Liver (tissue), 9 donors: ENCODE results near the gene SIX1. TPM values are rescaled to one million over a fixed set of nuclear protein-coding genes. Genes with fewer than 3 reads are reported as not detected.

Experiments
- DNase-seq: peaks from one replicate; pipeline ENCODE4 v3.0.0-alpha.2; 2017; ENCODE audit warnings: low spot score
- H3K27ac ChIP-seq, 2 donors: one replicate each; pipeline ENCODE4 v1.7.0; 2013; ENCODE audit warnings: inconsistent platforms in 2 of 2, low read length in 2 of 2, control low read depth in 1 of 2, low read depth in 1 of 2, mild to moderate bottlenecking in 1 of 2
- H3K27me3 ChIP-seq, 4 donors: one replicate each; pipeline versions ENCODE4 v1.6.1 to v1.7.0; 2013; ENCODE audit warnings: low read length in 3 of 4, inconsistent platforms in 1 of 4, mild to moderate bottlenecking in 1 of 4, moderate library complexity in 1 of 4; ENCODE audit not compliant: control insufficient read depth in 4 of 4, insufficient read depth in 4 of 4
- H3K36me3 ChIP-seq, 4 donors: one replicate each; pipeline versions ENCODE4 v1.6.1 to v1.7.0; 2013; ENCODE audit warnings: low read length in 3 of 4, mild to moderate bottlenecking in 3 of 4, low read depth in 1 of 4, moderate library complexity in 1 of 4; ENCODE audit not compliant: control insufficient read depth in 4 of 4, insufficient read depth in 3 of 4
- H3K4me1 ChIP-seq, 4 donors: one replicate each; pipeline versions ENCODE4 v1.6.1 to v1.7.0; 2013; ENCODE audit warnings: low read length in 3 of 4, mild to moderate bottlenecking in 3 of 4, moderate library complexity in 1 of 4; ENCODE audit not compliant: control insufficient read depth in 4 of 4, insufficient read depth in 4 of 4
- H3K4me3 ChIP-seq, 3 donors: one replicate each; pipeline versions ENCODE4 v1.6.1 to v1.7.0; 2013; ENCODE audit warnings: low read length in 3 of 3, control low read depth in 1 of 3, low read depth in 1 of 3, mild to moderate bottlenecking in 1 of 3
- H3K9ac ChIP-seq, 2 donors: one replicate each; pipeline ENCODE4 v1.7.0; 2013; ENCODE audit warnings: low read length in 2 of 2, mild to moderate bottlenecking in 2 of 2, moderate library complexity in 2 of 2, control low read depth in 1 of 2, low read depth in 1 of 2
- H3K9me3 ChIP-seq, 4 donors: one replicate each; pipeline versions ENCODE4 v1.6.1 to v1.7.0; 2013; ENCODE audit warnings: low read length in 3 of 4; ENCODE audit not compliant: control insufficient read depth in 4 of 4
- ATF3 ChIP-seq: IDR thresholded peaks from 2 replicates; pipeline ENCODE4 v1.6.1; 2016; ENCODE audit warnings: antibody characterized with exemption
- CTCF ChIP-seq: fragments of 150-350 bp; IDR thresholded peaks from 2 replicates; pipeline ENCODE4 v1.5.1; 2017; ENCODE audit warnings: improper control_type of control experiment, low read depth, low read length; ENCODE audit not compliant: missing input control
- EGR1 ChIP-seq, 2 donors: IDR thresholded peaks; 2 replicates each; pipeline ENCODE4 v1.6.1; 2016 to 2018; ENCODE audit warnings: antibody characterized with exemption in 2 of 2, low read depth in 2 of 2
- FOXA1 ChIP-seq: IDR thresholded peaks from 2 replicates; pipeline ENCODE4 v1.6.1; 2016; ENCODE audit warnings: antibody characterized with exemption
- FOXA2 ChIP-seq: IDR thresholded peaks from 2 replicates; pipeline ENCODE4 v1.6.1; 2016; ENCODE audit warnings: antibody characterized with exemption
- GABPA ChIP-seq, 2 donors: IDR thresholded peaks in 1 of 2; conservative IDR thresholded peaks in 1 of 2; 2 replicates each; pipeline ENCODE4 v1.6.1; 2016; ENCODE audit warnings: antibody characterized with exemption in 2 of 2, mild to moderate bottlenecking in 1 of 2, moderate library complexity in 1 of 2
- HNF4A ChIP-seq, 2 donors: conservative IDR thresholded peaks; 2 replicates each; pipeline ENCODE4 v1.6.1; 2016; ENCODE audit warnings: antibody characterized with exemption in 2 of 2, mild to moderate bottlenecking in 2 of 2
- HNF4G ChIP-seq: IDR thresholded peaks from 2 replicates; pipeline ENCODE4 v1.6.1; 2016; ENCODE audit warnings: antibody characterized with exemption
- JUND ChIP-seq, 2 donors: IDR thresholded peaks; 2 replicates each; pipeline ENCODE4 v1.6.1; 2016; ENCODE audit warnings: antibody characterized with exemption in 2 of 2
- MAX ChIP-seq: IDR thresholded peaks from 2 replicates; pipeline ENCODE4 v1.6.1; 2016; ENCODE audit warnings: antibody characterized with exemption
- NR2F2 ChIP-seq: IDR thresholded peaks from 2 replicates; pipeline ENCODE4 v1.6.1; 2016; ENCODE audit warnings: antibody characterized with exemption
- RAD21 ChIP-seq, 2 donors: IDR thresholded peaks; 2 replicates each; pipeline ENCODE4 v1.6.1; 2016; ENCODE audit warnings: antibody characterized with exemption in 2 of 2, mild to moderate bottlenecking in 2 of 2
- REST ChIP-seq: IDR thresholded peaks from 2 replicates; pipeline ENCODE4 v1.6.1; 2016; ENCODE audit warnings: antibody characterized with exemption, mild to moderate bottlenecking
- RXRA ChIP-seq, 2 donors: IDR thresholded peaks; 2 replicates each; pipeline ENCODE4 v1.6.1; 2017 to 2018; ENCODE audit warnings: antibody characterized with exemption in 2 of 2, mild to moderate bottlenecking in 1 of 2
- SP1 ChIP-seq: IDR thresholded peaks from 2 replicates; pipeline ENCODE4 v1.6.1; 2018; ENCODE audit warnings: antibody characterized with exemption, mild to moderate bottlenecking
- TAF1 ChIP-seq: conservative IDR thresholded peaks from 2 replicates; pipeline ENCODE4 v1.6.1; 2016; ENCODE audit warnings: antibody characterized with exemption, mild to moderate bottlenecking
- YY1 ChIP-seq: IDR thresholded peaks from 2 replicates; pipeline ENCODE4 v1.6.1; 2016; ENCODE audit warnings: antibody characterized with exemption, mild to moderate bottlenecking
- ZBTB33 ChIP-seq: IDR thresholded peaks from 2 replicates; pipeline ENCODE4 v1.6.1; 2016; ENCODE audit warnings: antibody characterized with exemption
- WGBS: extraction: QIAGEN DNeasy Blood & Tissue Kit; methylation state at CpG from one replicate; pipeline ENCODE4 v1.1.7; 2013; 5-methylcytosine and 5-hydroxymethylcytosine counted together
- polyA plus RNA-seq, 2 donors: library from polyadenylated mRNA; stranded (reverse) in 1 of 2; unstranded in 1 of 2; fragments of 200-250 nt in 1 of 2; fragments of >200 nt in 1 of 2; fragmentation: Nextera tagmentation in 1 of 2; extraction: Ambion mirVana in 1 of 2; gene quantifications; one replicate each; pipeline versions ENCODE4 v1.2.1 to v1.2.3, GENCODE V29; 2013 to 2015
- total RNA-seq, 2 donors: library from RNA; depleted of rRNA; stranded (reverse); fragments of >200 nt; gene quantifications; one replicate each; pipeline ENCODE4 v1.2.3, GENCODE V29; 2014
- donor health status: healthy.
- donor health status: healthy.
- donor health status: healthy.
- donor health status: healthy.
- donor health status: healthy.

SIX1 gene
- total and polyA plus RNA-seq, 4 donors = not detected

GRCh38 chr14:60616461-60616959 lies 32.8 kb downstream of the SIX1 start:
- no peak overlapping the region for H3K27ac ChIP-seq
- no peaks in the 10 kb centered on the region for H3K4me1 ChIP-seq
- no peaks in the 10 kb centered on the region for H3K27me3 ChIP-seq
- WGBS = 43% methylated on average over 11 of the region's 11 CpGs
- no peak for DNase-seq
- no peak overlapping the region for H3K9ac ChIP-seq
- TF ChIP-seq GABPA (IDR thresholded peaks at IDR 0.05 in 1 of 2, conservative IDR thresholded peaks at IDR 0.05 in 1 of 2) = no peak
- peak in 1 of 2 donors; percentile 16 for TF ChIP-seq RXRA (IDR thresholded peaks at IDR 0.05)
- no peak for TF ChIP-seq EGR1 (IDR thresholded peaks at IDR 0.05; ENCODE audit: low read depth in 2 of 2)
- peak; percentile 32 for TF ChIP-seq SP1
- peak; percentile 31 for TF ChIP-seq FOXA2
- peak in 1 of 2 donors; percentile 4 for TF ChIP-seq HNF4A (conservative IDR thresholded peaks at IDR 0.05)
- no peaks in the 10 kb centered on the region for H3K9me3 ChIP-seq
- no peak overlapping the region for H3K4me3 ChIP-seq
- H3K36me3 ChIP-seq = no peaks in the 10 kb centered on the region

- no peak overlapping the region for H3K9ac ChIP-seq
- no peaks in the 10 kb centered on the region for H3K36me3 ChIP-seq
- H3K4me3 ChIP-seq = no peak overlapping the region
- no peak for TF ChIP-seq TAF1
- TF ChIP-seq RAD21 (IDR thresholded peaks at IDR 0.05) = no peak
- no peak for TF ChIP-seq GABPA (IDR thresholded peaks at IDR 0.05 in 1 of 2, conservative IDR thresholded peaks at IDR 0.05 in 1 of 2)
- no peak for TF ChIP-seq JUND (IDR thresholded peaks at IDR 0.05)
- no peak for TF ChIP-seq REST
- TF ChIP-seq NR2F2 = no peak
- no peak for TF ChIP-seq SP1
- no peak for TF ChIP-seq MAX
- TF ChIP-seq ZBTB33 = no peak
- no peak for TF ChIP-seq EGR1 (IDR thresholded peaks at IDR 0.05; ENCODE audit: low read depth in 2 of 2)
- TF ChIP-seq HNF4A (conservative IDR thresholded peaks at IDR 0.05) = no peak
- H3K27me3 ChIP-seq = no peaks in the 10 kb centered on the region
- no peaks in the 10 kb centered on the region for H3K4me1 ChIP-seq
- no peak for DNase-seq
- no peak overlapping the region for H3K27ac ChIP-seq
- no peaks in the 10 kb centered on the region for H3K9me3 ChIP-seq
These were observed 47.0 kb downstream of the SIX1 start for GRCh38 chr14:60602291-60602690.

GRCh38 chr14:60599727-60600126 lies 49.5 kb downstream of the SIX1 start:
- Histone ChIP-seq H3K27me3 (no peaks in the 10 kb centered on the region), H3K27ac (no peak overlapping the region), H3K9ac (no peak overlapping the region), H3K4me1 (no peaks in the 10 kb centered on the region), H3K4me3 (no peak overlapping the region), H3K9me3 (no peaks in the 10 kb centered on the region), H3K36me3 (no peaks in the 10 kb centered on the region)
- DNase-seq = no peak
- TF ChIP-seq ATF3 (no peak), NR2F2 (no peak), RAD21 (IDR thresholded peaks at IDR 0.05) (no peak), HNF4G (no peak), YY1 (no peak), MAX (no peak), TAF1 (no peak), FOXA2 (no peak), HNF4A (conservative IDR thresholded peaks at IDR 0.05) (no peak), FOXA1 (no peak), GABPA (IDR thresholded peaks at IDR 0.05 in 1 of 2, conservative IDR thresholded peaks at IDR 0.05 in 1 of 2) (no peak), RXRA (IDR thresholded peaks at IDR 0.05) (no peak), CTCF (no peak), SP1 (no peak), EGR1 (IDR thresholded peaks at IDR 0.05; ENCODE audit: low read depth in 2 of 2) (no peak)
